HepG2 (cell line): ENCODE data around the gene IL2RA. TPM values are rescaled to one million over a fixed set of nuclear protein-coding genes. Genes with fewer than 3 reads are reported as not detected.

ENCODE experiments used
- ADNP ChIP-seq: sonication (generic); formaldehyde crosslinking; IDR thresholded peaks from 2 replicates; pipeline ENCODE4 v1.4.0; 2020; ENCODE audit warnings: missing genetic modification reagents
- BCL6 ChIP-seq: IDR thresholded peaks from 2 replicates; pipeline ENCODE4 v1.6.1; 2016; ENCODE audit warnings: missing genetic modification reagents, missing compliant biosample characterization
- BORCS8-MEF2B ChIP-seq: sonication (generic); formaldehyde crosslinking; IDR thresholded peaks from 2 replicates; pipeline ENCODE4 v1.8.0; 2022; ENCODE audit warnings: mild to moderate bottlenecking, missing genetic modification reagents
- CHD4 ChIP-seq: fragments of 200-600 bp; sonication (generic); IDR thresholded peaks from 2 replicates; pipeline ENCODE4 v1.7.0; 2017; ENCODE audit warnings: mild to moderate bottlenecking, low read length, borderline replicate concordance
- HES4 ChIP-seq: sonication (generic); formaldehyde crosslinking; IDR thresholded peaks from 2 replicates; pipeline ENCODE4 v1.9.0; 2021; ENCODE audit warnings: mild to moderate bottlenecking, missing genetic modification reagents, borderline replicate concordance
- HIVEP1 ChIP-seq: sonication (generic); formaldehyde crosslinking; IDR thresholded peaks from 2 replicates; pipeline ENCODE4 v1.4.0; 2020; ENCODE audit warnings: mild to moderate bottlenecking, missing genetic modification reagents
- IKZF4 ChIP-seq: sonication (generic); formaldehyde crosslinking; IDR thresholded peaks from 2 replicates; pipeline ENCODE4 v1.5.1; 2020; ENCODE audit warnings: borderline replicate concordance, mild to moderate bottlenecking, low read depth, missing genetic modification reagents; ENCODE audit errors: not compliant biosample characterization
- KDM5B ChIP-seq: sonication (generic); formaldehyde crosslinking; IDR thresholded peaks from 2 replicates; pipeline ENCODE4 v1.4.0; 2020; ENCODE audit warnings: missing genetic modification reagents, mild to moderate bottlenecking, borderline replicate concordance
- MTF1 ChIP-seq: sonication (generic); formaldehyde crosslinking; IDR thresholded peaks from 2 replicates; pipeline ENCODE4 v1.5.0; 2020; ENCODE audit warnings: missing genetic modification reagents
- NFYC ChIP-seq: IDR thresholded peaks from 2 replicates; pipeline ENCODE4 v1.6.1; 2016; ENCODE audit warnings: missing genetic modification reagents, missing compliant biosample characterization
- NR3C1 ChIP-seq: sonication (generic); formaldehyde crosslinking; IDR thresholded peaks from 2 replicates; pipeline ENCODE4 v1.4.0; 2020; ENCODE audit warnings: missing genetic modification reagents
- RBAK ChIP-seq: sonication (generic); formaldehyde crosslinking; IDR thresholded peaks from 2 replicates; pipeline ENCODE4 v1.5.1; 2020; ENCODE audit warnings: mild to moderate bottlenecking, missing genetic modification reagents
- SOX13 ChIP-seq, 3 experiments: fragments of 450-650 bp in 1 of 3; sonication (generic) in 1 of 3; formaldehyde crosslinking in 1 of 3; IDR thresholded peaks in 2 of 3; conservative IDR thresholded peaks in 1 of 3; 2 replicates each; pipeline versions ENCODE4 v1.5.0 to v1.6.1; 2016 to 2020; ENCODE audit warnings: antibody characterized with exemption in 1 of 3, mild to moderate bottlenecking in 1 of 3, missing compliant biosample characterization in 1 of 3, missing genetic modification reagents in 1 of 3, moderate library complexity in 1 of 3
- TCF12 ChIP-seq, 2 experiments: fragments of 450-650 bp in 1 of 2; sonication (generic) in 1 of 2; formaldehyde crosslinking in 1 of 2; IDR thresholded peaks; 2 replicates each; pipeline versions ENCODE4 v1.6.1 to v1.8.0; 2017 to 2022; ENCODE audit warnings: antibody characterized with exemption in 1 of 2, mild to moderate bottlenecking in 1 of 2, missing genetic modification reagents in 1 of 2, moderate library complexity in 1 of 2
- TGIF2 ChIP-seq: IDR thresholded peaks from 2 replicates; pipeline ENCODE4 v1.6.1; 2016; ENCODE audit warnings: control low read depth, missing compliant biosample characterization
- ZIK1 ChIP-seq: sonication (generic); formaldehyde crosslinking; IDR thresholded peaks from 2 replicates; pipeline ENCODE4 v1.5.0; 2020; ENCODE audit warnings: mild to moderate bottlenecking, low read depth, missing genetic modification reagents, borderline replicate concordance
- ZMYM2 ChIP-seq: sonication (generic); formaldehyde crosslinking; IDR thresholded peaks from 2 replicates; pipeline ENCODE4 v1.8.0; 2022; ENCODE audit warnings: mild to moderate bottlenecking, missing genetic modification reagents
- ZNF430 ChIP-seq: sonication (generic); formaldehyde crosslinking; IDR thresholded peaks from 2 replicates; pipeline ENCODE4 v1.9.0; 2021; ENCODE audit warnings: mild to moderate bottlenecking, missing genetic modification reagents
- ZNF446 ChIP-seq: sonication (generic); formaldehyde crosslinking; IDR thresholded peaks from 2 replicates; pipeline ENCODE4 v1.5.0; 2020; ENCODE audit warnings: mild to moderate bottlenecking, missing genetic modification reagents
- ZNF552 ChIP-seq: sonication (generic); formaldehyde crosslinking; IDR thresholded peaks from 2 replicates; pipeline ENCODE4 v1.9.0; 2022; ENCODE audit warnings: missing genetic modification reagents, mild to moderate bottlenecking, borderline replicate concordance
- ZSCAN20 ChIP-seq: sonication (generic); formaldehyde crosslinking; IDR thresholded peaks from 2 replicates; pipeline ENCODE4 v1.4.0; 2020; ENCODE audit warnings: missing genetic modification reagents, mild to moderate bottlenecking, borderline replicate concordance
- polyA plus RNA-seq, 8 experiments: library from polyadenylated mRNA; depleted of rRNA in 3 of 8; stranded (reverse) in 7 of 8; unstranded in 1 of 8; fragments of >200 nt; fragmentation: Illumina TruSeq in 4 of 8; extraction: Trizol in 4 of 8; gene quantifications; 2 replicates each; pipeline versions ENCODE4 v1.2.1 to v1.2.3, GENCODE V29; 2011 to 2016; ENCODE audit warnings: low read depth in 4 of 8, missing spikeins in 1 of 8, mixed read lengths in 1 of 8; ENCODE audit not compliant: insufficient read depth in 1 of 8
- total RNA-seq, 5 experiments: library from RNA; depleted of rRNA; stranded (reverse); fragments of >200 nt; fragmentation: Illumina TruSeq; extraction: Trizol; gene quantifications; 2 replicates each; pipeline ENCODE4 v1.2.3, GENCODE V29; 2016; ENCODE audit warnings: low read depth in 1 of 5
- TF ChIP-seq, protein P1 (sequence below): sonication (generic); formaldehyde crosslinking; IDR thresholded peaks from 2 replicates; pipeline ENCODE4 v1.4.0; 2020; ENCODE audit warnings: mild to moderate bottlenecking, missing genetic modification reagents
- TF ChIP-seq, protein P2 (sequence below): sonication (generic); formaldehyde crosslinking; conservative IDR thresholded peaks from 2 replicates; pipeline ENCODE4 v1.4.0; 2020; ENCODE audit warnings: missing genetic modification reagents
- TF ChIP-seq, protein P3 (sequence below): IDR thresholded peaks from 2 replicates; pipeline ENCODE4 v1.6.1; 2016; ENCODE audit warnings: missing compliant biosample characterization, missing genetic modification reagents, borderline replicate concordance
- TF ChIP-seq, protein P4 (sequence below): sonication (generic); formaldehyde crosslinking; IDR thresholded peaks from 2 replicates; pipeline ENCODE4 v1.5.0; 2020; ENCODE audit warnings: missing genetic modification reagents

The IL2RA gene
- total and polyA plus RNA-seq, 2 of the 13 experiments (the other 11 are each of a cell fraction or from before 2014, with no cell fraction given) = not detected

DNA sequence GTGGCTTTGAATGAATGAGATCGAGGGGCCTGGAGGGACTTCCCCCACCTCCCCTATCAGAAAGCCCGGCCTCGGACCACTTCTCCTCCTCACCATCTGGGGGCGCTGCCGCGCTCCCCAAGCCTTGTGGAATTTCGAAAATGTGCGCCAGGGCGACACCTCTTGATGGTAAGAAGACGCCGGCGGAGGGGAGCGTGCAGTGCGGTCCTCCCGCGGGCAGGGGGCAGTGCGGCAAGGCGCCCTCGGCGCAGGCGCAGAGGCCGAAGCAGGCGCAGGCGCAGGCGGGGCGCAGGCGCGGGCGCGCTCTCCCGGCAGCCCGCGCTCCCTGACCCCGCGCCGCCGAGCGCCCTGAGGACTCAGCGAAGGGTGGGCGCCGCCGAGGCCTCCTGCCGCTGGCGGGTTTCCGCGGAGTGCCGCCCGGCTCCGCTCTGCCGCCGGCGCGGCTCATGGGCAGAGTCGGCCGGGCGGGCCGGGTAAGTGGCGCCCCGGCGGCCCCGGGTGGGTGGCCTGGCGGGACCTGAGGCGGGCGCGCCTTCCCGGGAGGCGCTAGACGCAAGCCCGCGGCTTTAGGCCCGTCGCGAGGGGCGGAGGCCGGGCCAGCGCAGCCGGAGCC lies 26.7 kb upstream of the IL2RA start, which contains the start of gene RBM17 (continued):
- TF ChIP-seq, protein P1, sequence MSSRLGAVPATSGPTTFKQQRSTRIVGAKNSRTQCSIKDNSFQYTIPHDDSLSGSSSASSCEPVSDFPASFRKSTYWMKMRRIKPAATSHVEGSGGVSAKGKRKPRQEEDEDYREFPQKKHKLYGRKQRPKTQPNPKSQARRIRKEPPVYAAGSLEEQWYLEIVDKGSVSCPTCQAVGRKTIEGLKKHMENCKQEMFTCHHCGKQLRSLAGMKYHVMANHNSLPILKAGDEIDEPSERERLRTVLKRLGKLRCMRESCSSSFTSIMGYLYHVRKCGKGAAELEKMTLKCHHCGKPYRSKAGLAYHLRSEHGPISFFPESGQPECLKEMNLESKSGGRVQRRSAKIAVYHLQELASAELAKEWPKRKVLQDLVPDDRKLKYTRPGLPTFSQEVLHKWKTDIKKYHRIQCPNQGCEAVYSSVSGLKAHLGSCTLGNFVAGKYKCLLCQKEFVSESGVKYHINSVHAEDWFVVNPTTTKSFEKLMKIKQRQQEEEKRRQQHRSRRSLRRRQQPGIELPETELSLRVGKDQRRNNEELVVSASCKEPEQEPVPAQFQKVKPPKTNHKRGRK (CRISPR knock-in tag) = no peak
- TF ChIP-seq NFYC (no peak), HIVEP1 (CRISPR knock-in tag) (peak; percentile 39; the same call in 1 of the 2 replicates), TCF12 (IDR thresholded peaks at IDR 0.05) (no peak), TCF12 (CRISPR knock-in tag; IDR thresholded peaks at IDR 0.05) (no peak), MTF1 (no peak), BCL6 (CRISPR knock-in tag) (peak; percentile 28; the same call in 1 of the 2 replicates), ADNP (0 out of 2 replicates have a peak, but pooled peaks have one; percentile 60), BORCS8-MEF2B (CRISPR knock-in tag) (no peak), IKZF4 (CRISPR knock-in tag) (peak; percentile 23), ZNF446 (no peak), CHD4 (no peak), NR3C1 (CRISPR knock-in tag) (no peak), ZMYM2 (CRISPR knock-in tag) (peak; percentile 55; the same call in 1 of the 2 replicates), KDM5B (CRISPR knock-in tag) (peak; percentile 39; the same call in 1 of the 2 replicates), SOX13 (IDR thresholded peaks at IDR 0.05) (no peak), SOX13 (CRISPR knock-in tag; conservative IDR thresholded peaks at IDR 0.05 in 1 of 2, IDR thresholded peaks at IDR 0.05 in 1 of 2) (peak in 1 of 2 experiments; percentile 49; a peak in 1 of 4 replicates), ZIK1 (CRISPR knock-in tag) (peak; percentile 75; the same call in 1 of the 2 replicates), ZSCAN20 (CRISPR knock-in tag) (0 out of 2 replicates have a peak, but pooled peaks have one; percentile 50), ZNF430 (CRISPR knock-in tag) (peak; percentile 58; the same call in 1 of the 2 replicates), ZNF552 (no peak), TGIF2 (CRISPR knock-in tag) (peak; percentile 34; the same call in 1 of the 2 replicates), RBAK (no peak), HES4 (CRISPR knock-in tag) (no peak)
- TF ChIP-seq, protein P2, sequence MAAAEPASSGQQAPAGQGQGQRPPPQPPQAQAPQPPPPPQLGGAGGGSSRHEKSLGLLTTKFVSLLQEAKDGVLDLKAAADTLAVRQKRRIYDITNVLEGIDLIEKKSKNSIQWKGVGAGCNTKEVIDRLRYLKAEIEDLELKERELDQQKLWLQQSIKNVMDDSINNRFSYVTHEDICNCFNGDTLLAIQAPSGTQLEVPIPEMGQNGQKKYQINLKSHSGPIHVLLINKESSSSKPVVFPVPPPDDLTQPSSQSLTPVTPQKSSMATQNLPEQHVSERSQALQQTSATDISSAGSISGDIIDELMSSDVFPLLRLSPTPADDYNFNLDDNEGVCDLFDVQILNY (CRISPR knock-in tag) = 0 out of 2 replicates have a peak, but pooled peaks have one; percentile 53
- TF ChIP-seq, protein P3, sequence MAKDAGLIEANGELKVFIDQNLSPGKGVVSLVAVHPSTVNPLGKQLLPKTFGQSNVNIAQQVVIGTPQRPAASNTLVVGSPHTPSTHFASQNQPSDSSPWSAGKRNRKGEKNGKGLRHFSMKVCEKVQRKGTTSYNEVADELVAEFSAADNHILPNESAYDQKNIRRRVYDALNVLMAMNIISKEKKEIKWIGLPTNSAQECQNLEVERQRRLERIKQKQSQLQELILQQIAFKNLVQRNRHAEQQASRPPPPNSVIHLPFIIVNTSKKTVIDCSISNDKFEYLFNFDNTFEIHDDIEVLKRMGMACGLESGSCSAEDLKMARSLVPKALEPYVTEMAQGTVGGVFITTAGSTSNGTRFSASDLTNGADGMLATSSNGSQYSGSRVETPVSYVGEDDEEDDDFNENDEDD (CRISPR knock-in tag) = peak; percentile 67; the same call in 1 of the 2 replicates
- TF ChIP-seq, protein P4, sequence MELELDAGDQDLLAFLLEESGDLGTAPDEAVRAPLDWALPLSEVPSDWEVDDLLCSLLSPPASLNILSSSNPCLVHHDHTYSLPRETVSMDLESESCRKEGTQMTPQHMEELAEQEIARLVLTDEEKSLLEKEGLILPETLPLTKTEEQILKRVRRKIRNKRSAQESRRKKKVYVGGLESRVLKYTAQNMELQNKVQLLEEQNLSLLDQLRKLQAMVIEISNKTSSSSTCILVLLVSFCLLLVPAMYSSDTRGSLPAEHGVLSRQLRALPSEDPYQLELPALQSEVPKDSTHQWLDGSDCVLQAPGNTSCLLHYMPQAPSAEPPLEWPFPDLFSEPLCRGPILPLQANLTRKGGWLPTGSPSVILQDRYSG = peak; percentile 78; the same call in 1 of the 2 replicates
